Fibroblast of lung (primary cell): Measurements from ENCODE around the gene LIMK1.

Source experiments
- CTCF ChIP-seq, 2 donors: IDR thresholded peaks in 1 of 2; conservative IDR thresholded peaks in 1 of 2; 1 replicate in 1 of 2; 2 replicates in 1 of 2; pipeline ENCODE4 v1.5.1; 2011 to 2012; ENCODE audit warnings: low read length in 2 of 2, control low read depth in 1 of 2, inconsistent platforms in 1 of 2, low read depth in 1 of 2, mild to moderate bottlenecking in 1 of 2
- EZH2 ChIP-seq: IDR thresholded peaks from 2 replicates; pipeline ENCODE4 v1.5.1; 2012; ENCODE audit warnings: low read length, control low read depth, mild to moderate bottlenecking; ENCODE audit errors: missing control alignments

- TF ChIP-seq EZH2 (no peak), CTCF (conservative IDR thresholded peaks at IDR 0.05 in 1 of 2, IDR thresholded peaks at IDR 0.05 in 1 of 2; ENCODE audit: low read depth in 1 of 2, low read length in 2 of 2) (no peak)
Observed at GRCh38 chr7:74143383-74143782, 59.8 kb downstream of the LIMK1 start.
